CD4-positive, alpha-beta T cell treated with Interleukin-10 for 1 hour (primary cell): ENCODE results near the gene PARD3B.

Experiments used
- DNase-seq: peaks from one replicate; pipeline ENCODE4 v3.0.0-alpha.2; 2020

The PARD3B gene

DNA sequence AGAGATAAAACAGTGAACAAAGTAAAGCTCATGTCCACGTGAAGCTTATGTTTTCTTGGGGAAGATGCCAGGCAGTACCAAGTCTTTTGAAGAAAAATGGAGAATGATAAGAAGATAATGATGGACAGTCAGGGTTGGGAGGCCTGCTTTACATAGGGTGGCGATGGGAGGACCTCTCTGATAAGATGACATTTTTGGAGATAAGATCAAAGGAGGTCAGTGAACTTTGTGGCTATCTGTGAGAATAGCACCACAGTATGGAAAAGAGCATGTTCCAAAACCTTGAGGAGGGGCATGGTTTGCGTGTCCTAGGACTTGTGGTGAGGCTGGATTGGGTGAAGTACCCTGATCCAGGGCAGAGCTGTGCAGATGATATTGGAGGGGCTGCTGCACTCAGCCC, 675.3 kb downstream of the PARD3B start:
- no peak for DNase-seq

DNA sequence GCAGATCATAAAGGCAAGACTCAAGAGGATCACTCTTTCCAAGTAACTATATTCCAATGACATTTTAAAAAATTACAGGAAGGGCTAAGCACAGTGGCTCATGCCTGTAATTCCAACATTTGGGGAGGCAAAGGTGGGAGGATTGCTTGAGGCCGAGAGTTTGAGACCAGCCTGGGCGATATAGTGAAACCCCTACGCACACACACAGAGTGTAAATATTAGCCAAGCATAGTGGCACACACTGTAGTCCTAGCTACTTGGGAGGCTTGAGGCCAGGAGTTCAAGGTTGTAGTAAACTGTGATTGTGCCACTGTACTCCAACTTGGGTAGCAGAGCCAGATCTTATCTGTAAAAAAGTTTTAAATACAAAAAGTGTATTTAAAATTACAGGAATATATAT, 686.8 kb downstream of the PARD3B start:
- DNase-seq, result no peak

DNA sequence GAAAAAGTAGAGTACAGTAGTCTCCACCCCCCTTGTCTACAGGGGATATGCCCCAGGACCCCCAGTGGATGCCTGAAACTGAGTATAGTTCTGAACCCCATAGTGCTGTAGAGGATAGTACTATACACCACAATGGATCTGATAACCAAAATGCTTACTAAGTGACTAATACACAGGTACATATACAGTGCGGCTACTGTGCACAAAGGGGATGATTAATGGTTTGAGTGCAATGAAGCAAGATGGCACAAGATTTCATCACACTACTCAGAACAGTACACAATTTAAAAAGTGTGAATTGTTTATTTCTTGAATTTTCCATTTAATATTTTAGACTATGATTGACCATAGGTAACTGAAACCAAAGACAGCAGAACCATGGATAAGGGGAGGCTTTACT, 690.2 kb downstream of the PARD3B start:
- DNase-seq, result no peak

DNA sequence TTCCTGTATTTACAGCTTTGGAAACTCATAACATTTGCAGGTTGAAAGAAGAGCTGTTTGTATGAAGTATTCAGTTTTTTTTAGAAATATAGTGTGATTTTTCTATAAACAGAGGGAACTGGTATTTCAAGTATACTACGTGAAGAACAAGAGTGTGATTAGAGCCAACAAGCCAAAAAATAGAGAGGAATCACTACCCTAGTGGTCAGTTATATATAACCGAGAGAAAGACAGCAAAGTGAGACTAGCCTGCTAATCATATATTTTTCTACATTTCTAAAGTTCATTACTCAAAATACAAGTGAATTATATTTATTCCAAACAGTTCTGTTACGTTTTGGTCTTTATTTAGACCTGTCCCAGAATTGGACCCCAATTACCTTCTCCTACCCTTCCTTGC, 692.2 kb downstream of the PARD3B start:
- DNase-seq, result no peak

DNA sequence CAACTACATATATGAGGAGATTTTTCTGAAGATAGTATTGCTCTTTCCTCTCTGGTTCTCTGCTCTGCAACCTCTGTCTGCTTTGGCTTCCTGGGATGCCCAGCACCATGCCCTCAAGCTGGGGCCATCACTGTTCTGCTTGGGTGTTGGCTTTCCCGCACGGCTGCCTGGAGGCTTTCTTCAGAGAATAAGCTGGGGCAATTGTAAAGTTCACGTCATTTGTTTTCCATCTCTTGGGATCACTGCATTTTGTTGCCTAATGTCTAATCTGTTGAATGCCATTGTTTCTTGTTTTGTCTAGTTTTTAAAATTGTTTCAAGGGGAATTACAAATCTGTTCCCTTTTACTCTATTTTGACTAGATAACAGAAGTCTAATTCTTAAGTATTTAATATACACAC, 699.7 kb downstream of the PARD3B start:
- no peak for DNase-seq

DNA sequence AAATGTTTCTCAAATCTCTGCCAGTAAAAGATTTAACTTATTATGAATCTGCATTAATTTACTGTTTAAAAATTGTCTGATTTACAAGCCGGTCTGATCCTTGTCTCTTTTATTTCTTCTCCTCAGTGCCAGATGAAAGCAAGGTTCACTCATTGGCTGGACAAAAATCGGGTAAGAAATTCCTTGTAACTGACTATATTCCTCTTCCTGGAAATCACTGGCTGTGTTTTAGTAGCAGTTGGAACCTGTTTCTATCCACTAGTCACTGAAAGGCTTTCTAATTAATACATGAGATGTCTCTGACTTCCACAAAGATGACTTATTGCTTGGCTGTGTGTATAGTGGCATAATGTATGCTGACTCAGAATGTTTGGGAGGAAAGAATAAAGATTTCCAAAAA, 700.4 kb downstream of the PARD3B start:
- DNase-seq, result no peak

DNA sequence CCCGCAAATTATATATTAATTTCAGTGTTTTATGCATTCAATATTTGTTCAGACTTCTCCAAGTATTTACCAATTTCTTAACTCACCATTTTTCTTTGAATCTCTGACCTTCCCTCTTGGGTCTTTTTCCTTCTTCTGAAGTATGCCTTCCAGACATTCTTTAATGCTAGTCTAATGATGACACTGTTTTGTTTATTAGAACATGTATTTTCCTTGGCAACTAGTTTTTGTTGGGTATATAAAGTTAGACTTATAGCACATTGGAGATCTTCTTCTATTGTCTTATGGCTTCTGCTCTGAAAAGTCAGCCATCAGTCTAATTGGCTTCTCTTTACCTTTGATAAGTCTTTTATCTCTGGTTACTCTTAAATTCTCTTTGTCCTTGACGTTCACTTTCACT, 713.8 kb downstream of the PARD3B start:
- DNase-seq, result no peak

DNA sequence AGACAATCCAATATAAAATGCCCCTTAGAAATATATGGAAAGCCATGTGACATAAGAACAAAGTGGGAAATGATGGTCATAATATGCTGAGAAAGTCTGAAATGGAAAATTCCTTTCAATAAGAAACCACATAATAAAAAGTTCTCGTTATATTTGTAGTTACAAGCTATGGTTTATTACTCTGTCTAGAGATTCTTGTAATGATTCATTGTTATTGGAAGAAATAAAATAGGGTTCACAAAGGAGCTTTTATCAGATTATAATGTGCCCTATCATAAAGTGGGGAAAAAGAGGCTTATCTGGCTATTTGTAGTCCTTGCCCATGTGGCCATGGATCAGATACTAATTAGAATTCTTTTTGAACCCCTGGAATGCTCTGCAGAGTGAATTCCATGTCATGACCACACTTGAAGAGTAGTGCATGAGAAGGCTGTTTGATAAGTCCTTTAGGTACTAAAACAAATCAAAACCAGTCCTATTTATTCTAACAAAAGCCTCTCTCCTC, 716.3 kb downstream of the PARD3B start:
- no peak for DNase-seq

DNA sequence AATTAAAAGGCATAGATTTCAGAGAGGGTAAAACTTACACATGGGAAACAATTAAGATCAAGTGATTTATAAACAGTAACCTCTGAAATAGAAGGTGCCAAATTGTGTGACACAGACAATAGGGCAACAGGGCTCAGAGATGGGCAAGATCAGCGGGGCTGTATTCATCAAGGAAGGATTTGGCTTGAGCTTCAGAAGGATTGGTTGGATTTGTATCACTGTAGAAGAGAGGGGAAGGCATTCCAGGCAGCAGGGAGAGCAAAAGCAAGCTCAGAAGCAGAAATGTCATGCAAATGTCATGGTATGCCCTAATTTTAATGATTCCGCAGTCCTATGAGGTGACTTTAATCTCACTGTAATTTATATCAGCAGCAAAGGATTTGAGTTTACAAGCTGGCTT, 722.0 kb downstream of the PARD3B start:
- DNase-seq, result no peak

DNA sequence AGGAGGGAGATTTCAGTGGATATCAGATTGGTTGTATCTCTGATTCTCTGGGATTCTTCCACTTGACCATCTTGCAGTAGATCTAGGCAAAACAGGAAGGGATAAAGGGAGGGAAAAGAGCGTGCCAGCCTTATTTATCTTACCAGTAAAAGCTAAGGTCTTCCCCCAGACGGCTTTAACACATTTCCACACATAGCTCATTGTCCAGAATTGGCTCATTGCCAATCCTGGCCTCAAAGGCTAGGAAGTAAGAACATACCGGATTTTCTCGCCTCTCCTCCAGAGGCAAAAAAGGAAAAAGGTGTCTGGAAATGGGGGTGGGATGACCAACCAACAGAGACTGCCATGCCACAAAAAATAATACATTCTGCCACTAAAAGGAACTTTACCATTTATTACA, 725.4 kb downstream of the PARD3B start:
- DNase-seq, result no peak

DNA sequence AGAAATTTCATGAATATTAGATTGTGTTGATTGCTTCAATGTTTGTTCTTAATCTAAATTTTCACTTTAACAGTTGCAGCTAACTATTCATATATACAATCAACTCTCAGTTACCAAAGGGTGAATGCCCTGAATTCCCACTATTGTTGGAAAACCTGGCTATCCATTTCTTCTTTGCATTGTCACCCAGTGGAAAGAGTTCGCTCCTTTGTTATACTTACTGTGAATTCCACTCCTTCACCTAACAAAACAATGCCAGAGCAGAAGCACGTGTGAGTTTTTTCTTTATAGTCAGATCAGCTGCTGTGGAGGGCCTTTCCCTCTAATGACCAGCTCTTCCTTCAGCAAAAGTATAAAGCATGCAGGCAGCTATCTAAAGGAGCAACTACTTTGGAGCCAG, 727.9 kb downstream of the PARD3B start:
- DNase-seq, result no peak

DNA sequence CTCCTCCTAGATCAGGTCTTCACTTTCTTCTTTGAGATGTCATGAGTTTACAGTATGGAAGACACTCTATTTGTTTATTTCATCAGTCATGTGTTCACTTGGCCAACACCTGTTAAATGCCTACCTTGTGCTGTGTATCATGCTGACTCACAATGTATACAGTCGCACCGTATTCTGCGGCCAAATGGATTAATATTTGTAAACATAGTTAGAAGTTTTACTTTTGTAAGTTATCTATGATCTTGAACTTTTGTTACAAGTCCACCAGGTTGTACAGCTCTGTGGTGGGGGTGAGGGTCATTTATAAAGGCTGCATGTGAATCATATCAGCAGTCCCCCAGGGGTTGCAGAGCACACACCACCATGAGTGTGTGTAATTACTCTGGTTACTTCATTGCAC, 728.4 kb downstream of the PARD3B start:
- no peak for DNase-seq

DNA sequence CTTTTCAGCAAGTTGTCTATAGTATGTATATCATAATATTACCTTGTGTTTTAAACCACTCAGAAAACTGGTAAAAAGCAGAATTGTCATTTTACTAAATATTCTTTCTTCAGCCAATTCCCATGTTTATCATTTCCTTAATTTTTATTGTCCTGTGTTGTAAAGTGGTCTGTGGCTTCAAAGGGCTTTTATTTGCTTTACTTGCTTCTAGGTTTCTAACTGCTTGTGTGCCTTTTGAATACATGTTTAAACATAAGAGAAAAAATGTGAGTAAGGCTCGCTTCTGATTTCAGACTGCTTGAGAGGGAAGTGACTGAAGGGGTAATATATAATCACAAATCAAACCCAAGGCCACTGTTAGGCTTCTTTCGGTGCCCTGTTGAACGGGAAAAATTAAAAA, 729.5 kb downstream of the PARD3B start:
- no peak for DNase-seq

DNA sequence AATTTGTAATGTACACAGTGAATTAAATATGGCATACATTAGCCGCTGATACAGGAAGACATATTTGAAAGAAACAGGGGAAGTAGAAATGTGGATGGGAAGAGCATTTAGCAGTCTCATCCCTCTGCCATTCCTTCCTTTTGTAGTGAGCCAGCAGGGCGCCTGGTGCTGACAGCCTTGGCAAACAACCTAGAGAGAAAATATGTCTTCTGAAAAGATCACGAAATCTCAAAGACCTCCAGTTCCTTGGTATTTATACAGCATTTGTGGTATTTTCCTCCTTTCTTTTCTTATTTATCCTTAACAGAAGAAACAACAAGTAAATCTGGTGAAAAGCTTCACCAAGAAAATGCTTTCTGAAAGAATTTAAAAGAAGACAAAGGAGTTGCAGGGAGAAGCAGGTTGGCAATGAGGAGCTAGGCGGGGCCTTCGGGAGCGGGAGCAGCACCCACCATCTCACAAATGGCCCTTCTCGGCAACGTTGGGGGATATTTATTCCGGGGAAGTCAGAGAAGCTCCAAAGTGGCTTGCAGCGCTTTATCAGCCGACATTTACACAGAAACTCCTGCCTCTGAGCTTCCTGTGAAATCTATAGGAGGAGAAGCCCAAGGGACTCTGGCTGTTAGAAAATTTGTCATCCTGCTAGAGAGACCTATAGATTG, 731.0 kb downstream of the PARD3B start:
- DNase-seq, result no peak

DNA sequence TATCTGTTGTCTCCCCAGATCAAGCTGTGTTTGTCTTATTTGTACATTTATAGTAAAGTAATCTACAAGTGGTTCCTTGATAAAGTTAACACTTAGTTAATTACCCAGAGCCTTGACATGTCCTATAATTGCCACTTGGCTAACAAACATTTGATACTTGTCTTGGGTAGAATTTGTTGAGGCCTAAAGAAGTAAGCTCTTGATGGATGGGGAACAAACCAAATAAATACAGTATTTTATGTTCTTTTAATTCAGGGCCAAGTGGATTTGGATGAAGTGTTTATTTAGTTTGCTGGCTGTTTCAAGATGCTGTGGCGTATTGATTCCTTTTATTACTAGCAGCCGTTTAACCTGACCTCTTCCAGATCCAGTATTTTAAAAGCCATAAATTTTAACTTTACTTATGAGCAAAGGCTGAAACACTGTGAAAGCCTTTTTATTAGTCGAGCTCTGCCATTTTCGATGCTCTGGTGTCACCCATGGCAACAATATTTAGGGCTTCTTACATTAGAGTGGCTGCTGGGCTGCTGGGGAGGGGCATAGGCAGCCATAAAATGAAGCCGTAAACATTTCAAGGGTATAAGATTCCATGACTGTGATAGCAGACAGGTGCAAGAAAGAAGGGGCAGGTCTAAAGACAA, 735.4 kb downstream of the PARD3B start:
- no peak for DNase-seq

DNA sequence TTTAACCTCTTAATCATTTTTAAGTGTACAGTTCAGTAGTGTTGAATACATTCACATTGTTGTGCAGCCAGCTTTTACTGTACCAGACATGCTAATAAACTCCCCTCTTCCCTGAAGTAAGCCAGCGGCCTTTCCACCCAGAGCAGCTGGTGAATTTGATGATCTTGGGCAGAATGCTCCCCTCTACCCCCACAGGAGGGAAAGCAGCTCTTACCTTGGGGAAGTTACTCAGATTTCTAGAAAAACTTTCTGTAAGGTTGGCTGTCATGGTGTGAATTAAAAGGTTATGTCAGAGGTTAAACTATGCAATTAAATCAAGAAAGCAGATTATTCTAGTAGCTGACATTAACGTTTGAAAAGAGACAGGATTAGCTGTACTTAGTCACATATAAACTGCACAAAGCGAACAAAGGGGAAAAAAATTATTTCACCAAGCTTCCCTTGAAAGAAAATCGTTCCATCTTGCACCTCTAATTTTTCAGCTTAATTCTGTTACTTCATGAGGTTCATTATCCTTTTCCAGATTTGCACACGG, 738.5 kb downstream of the PARD3B start:
- no peak for DNase-seq

DNA sequence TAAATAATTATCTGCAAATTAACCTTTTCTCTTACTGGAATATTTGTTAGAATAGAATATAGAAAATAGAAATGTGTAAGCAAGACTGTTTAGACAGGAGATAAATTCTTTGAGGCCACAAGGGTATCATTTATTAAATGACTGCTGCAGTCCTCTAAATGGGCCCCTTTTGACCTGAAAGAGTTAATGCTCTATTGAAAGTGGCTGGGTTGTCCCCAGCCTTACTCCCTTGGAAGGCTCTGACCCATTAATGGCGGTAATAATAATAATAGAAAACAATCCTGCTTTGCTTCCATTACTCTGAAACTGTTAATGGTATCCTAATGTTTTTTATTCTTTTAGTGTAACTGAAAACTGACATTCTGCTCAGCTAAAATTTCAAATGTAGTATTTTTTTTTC, 739.1 kb downstream of the PARD3B start:
- DNase-seq, result no peak

DNA sequence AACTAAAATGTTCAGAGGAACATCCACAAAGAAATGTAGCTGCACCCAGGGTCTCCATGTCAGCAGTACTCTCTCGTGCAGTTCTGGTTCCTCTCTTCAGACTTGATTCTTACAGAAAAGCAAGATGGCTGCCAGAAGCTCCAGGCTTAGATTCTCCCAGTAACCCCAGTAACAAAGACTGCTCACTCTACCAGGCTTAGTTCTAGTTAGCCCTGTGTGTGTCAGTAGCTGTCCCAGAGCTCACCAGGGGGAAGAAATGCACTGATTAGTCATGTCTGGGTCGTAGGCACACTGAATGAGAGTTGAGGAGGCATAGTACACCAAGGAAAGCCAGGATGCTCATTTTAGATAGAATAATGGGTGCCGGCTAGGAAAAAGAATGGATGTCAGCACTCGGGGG, 742.0 kb downstream of the PARD3B start:
- no peak for DNase-seq

DNA sequence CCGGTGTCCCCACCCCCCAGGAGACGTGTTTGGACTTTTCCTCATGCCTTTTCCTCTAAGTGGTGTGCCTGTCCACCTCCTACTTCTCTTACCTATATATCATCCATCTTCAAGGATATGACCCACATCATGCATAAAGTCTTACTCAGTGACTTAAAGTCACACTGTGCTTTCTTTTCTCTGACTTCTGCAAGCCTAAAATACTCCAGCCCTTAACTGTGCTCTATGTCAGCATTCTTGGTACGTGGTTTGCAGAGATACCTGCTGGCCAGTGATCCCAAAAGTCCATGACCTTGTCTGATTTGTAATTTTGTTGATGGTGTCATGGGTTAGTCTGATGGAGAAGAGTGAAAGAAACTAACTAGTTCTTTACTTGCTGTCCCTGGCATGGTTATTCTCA, 743.4 kb downstream of the PARD3B start:
- DNase-seq, result no peak

DNA sequence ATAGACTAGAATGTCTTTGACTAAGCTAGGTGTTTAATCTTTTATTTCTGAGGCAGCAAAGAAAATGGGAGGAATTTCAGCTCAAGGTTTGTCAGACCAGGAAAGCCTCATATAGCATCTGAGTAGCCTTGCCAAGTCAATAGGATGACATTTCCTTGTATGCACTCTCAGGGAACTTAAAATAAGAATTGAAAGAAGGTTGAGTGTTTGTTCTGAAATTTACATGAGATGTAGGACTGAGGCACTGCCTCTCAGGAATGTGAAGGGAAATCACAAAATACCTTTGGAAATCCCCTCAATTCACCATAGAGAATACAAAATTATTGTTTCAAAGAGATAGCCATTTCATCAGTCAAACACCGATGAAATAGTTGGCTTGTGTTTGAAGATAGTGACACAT, 745.0 kb downstream of the PARD3B start:
- no peak for DNase-seq

DNA sequence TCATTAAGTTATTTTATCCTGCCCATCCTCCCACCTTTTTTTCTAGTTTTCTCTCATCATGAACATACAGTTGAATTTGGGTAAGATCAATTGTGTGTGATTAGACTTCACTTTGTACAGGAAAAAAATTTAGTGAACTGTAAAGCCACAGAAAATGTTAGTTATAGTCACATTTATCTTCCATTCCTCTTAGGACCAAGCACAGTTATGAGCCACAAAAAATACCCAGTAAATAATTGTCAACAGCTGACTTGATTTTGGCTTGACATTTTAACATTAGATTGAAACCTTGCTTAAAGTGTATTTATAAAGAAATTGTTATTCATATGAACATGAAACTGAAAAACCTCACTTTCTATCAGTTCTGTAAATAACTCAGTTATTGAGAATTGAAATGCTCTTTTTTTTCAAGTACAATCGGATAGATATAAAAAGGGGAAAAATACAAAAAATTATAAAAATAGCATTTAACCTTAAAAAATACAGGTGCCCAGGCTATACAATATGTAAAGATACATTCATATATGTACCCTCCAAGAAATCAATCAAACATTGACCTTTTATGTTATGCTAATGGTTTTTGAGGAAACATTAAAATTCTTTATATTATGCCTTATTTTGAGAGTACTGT, 747.5 kb downstream of the PARD3B start:
- no peak for DNase-seq

DNA sequence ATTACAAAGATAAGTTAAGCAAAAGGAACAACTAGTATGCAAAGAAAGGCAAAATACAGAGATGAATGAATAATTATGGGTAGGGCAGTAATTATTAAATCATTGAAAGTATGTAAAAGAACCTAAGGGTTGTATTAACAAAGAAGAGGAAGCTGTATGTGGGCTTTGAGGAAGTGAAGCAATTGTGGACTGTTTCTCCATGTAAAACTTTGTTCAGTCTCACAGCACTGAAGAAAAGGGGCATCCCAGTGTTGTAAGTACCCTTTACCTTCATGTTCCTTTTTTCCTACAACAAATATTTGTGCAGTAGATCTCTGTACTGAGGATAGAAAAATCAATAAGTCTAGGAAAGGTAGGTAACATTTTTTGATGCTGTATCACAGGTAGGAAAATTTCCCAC, 748.3 kb downstream of the PARD3B start:
- DNase-seq, result no peak

DNA sequence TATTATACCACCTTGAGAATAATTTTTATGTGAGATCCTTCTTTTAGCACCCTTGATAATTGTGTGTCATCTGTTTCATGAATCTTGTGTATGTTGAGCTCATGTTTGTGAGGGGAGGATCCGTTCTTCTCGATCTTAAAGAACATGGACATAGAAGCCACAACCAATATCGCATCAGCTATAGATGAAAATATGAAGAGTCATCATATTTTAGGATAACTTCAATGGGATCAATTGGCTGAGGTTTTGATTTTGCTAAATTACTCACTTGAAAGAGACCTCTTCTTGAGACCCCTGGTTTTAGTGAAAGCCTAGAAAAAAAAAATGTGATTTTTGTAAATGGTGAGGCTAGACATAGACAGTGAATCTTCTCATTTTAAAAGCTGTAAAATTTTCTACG, 751.7 kb downstream of the PARD3B start:
- DNase-seq, result no peak

DNA sequence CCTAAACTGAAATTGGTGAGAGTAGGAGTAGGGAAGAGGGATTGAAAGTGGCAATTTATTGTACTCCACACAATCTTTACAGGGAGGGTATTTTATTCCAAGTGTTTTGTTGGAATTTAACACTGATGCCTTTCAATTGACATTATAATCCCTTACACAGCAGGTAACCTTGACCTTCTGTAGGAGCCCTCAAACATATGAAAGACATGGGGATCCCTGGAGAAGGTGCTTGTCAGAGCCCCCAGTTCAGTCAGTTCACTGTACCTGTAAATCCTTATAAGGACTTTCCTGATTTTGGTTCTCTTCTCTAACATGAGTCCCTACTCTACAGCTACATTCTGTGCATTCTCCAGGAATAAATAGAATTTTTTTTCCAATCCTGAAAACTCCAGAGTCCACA, 752.1 kb downstream of the PARD3B start:
- DNase-seq, result no peak
